ENCODE data around the gene MYO3B. TPM values are rescaled to one million over a fixed set of nuclear protein-coding genes. Genes with fewer than 3 reads are reported as not detected.

MYO3B gene
- total RNA-seq, 4 donors from 2014 or later, result 0.34 to 0.95 (median 0.89) TPM

- DNase-seq (ENCODE audit: low spot score in 2 of 2), result no peak
- WGBS, result 66% methylated on average over 7 of the region's 7 CpGs
- Histone ChIP-seq H3K4me3 (no peak overlapping the region), H3K36me3 (no peaks in the 10 kb centered on the region), H3K9me3 (no peaks in the 10 kb centered on the region), H3K27ac (no peak overlapping the region), H3K4me1 (peaks cover 5% of the 10 kb centered on the region), H3K27me3 (no peaks in the 10 kb centered on the region)
- TF ChIP-seq EP300 (IDR thresholded peaks at IDR 0.05) (no peak), POLR2A (IDR thresholded peaks at IDR 0.05) (no peak), POLR2AphosphoS5 (IDR thresholded peaks at IDR 0.05) (no peak), CTCF (IDR thresholded peaks at IDR 0.05) (no peak)
Observed at GRCh38 chr2:170155723-170156253, 22.2 kb upstream of the MYO3B start.

- H3K9me3 ChIP-seq, result no peaks in the 10 kb centered on the region
- no peak overlapping the region for H3K27ac ChIP-seq
- H3K4me1 ChIP-seq, result peaks cover 5% of the 10 kb centered on the region
- no peaks in the 10 kb centered on the region for H3K36me3 ChIP-seq
- TF ChIP-seq EP300 (IDR thresholded peaks at IDR 0.05) (no peak), CTCF (IDR thresholded peaks at IDR 0.05) (no peak), POLR2AphosphoS5 (IDR thresholded peaks at IDR 0.05) (no peak), POLR2A (IDR thresholded peaks at IDR 0.05) (no peak)
- 86% methylated on average over 3 of the region's 3 CpGs for WGBS
- no peak overlapping the region for H3K4me3 ChIP-seq
- DNase-seq (ENCODE audit: low spot score in 2 of 2), result no peak
- no peaks in the 10 kb centered on the region for H3K27me3 ChIP-seq
Observed at GRCh38 chr2:170156592-170156991, 21.4 kb upstream of the MYO3B start.

- H3K9me3 ChIP-seq, result no peaks in the 10 kb centered on the region
- no peak for DNase-seq (ENCODE audit: low spot score in 2 of 2)
- no peak overlapping the region for H3K27ac ChIP-seq
- TF ChIP-seq POLR2AphosphoS5 (IDR thresholded peaks at IDR 0.05) (no peak), EP300 (IDR thresholded peaks at IDR 0.05) (no peak), POLR2A (IDR thresholded peaks at IDR 0.05) (no peak), CTCF (IDR thresholded peaks at IDR 0.05) (no peak)
- WGBS, result 72% methylated on average over 3 of the region's 3 CpGs
- no peak overlapping the region for H3K4me3 ChIP-seq
- H3K36me3 ChIP-seq, result no peaks in the 10 kb centered on the region
- peaks cover 5% of the 10 kb centered on the region for H3K4me1 ChIP-seq
- no peaks in the 10 kb centered on the region for H3K27me3 ChIP-seq
Observed at GRCh38 chr2:170157025-170157684, 20.8 kb upstream of the MYO3B start.

- Histone ChIP-seq H3K4me3 (no peak overlapping the region), H3K36me3 (no peaks in the 10 kb centered on the region), H3K9me3 (no peaks in the 10 kb centered on the region), H3K27ac (no peak overlapping the region), H3K4me1 (peaks cover 5% of the 10 kb centered on the region), H3K27me3 (no peaks in the 10 kb centered on the region)
- TF ChIP-seq POLR2A (IDR thresholded peaks at IDR 0.05) (no peak), CTCF (IDR thresholded peaks at IDR 0.05) (no peak), EP300 (IDR thresholded peaks at IDR 0.05) (no peak), POLR2AphosphoS5 (IDR thresholded peaks at IDR 0.05) (no peak)
- DNase-seq (ENCODE audit: low spot score in 2 of 2), result no peak
Observed at GRCh38 chr2:170159060-170159459, 18.9 kb upstream of the MYO3B start.

- no peak overlapping the region for H3K4me3 ChIP-seq
- no peaks in the 10 kb centered on the region for H3K27me3 ChIP-seq
- WGBS, result 72% methylated on average over 4 of the region's 4 CpGs
- no peaks in the 10 kb centered on the region for H3K9me3 ChIP-seq
- no peak for DNase-seq (ENCODE audit: low spot score in 2 of 2)
- H3K27ac ChIP-seq, result no peak overlapping the region
- TF ChIP-seq POLR2AphosphoS5 (IDR thresholded peaks at IDR 0.05), result no peak
- H3K4me1 ChIP-seq, result no peaks in the 10 kb centered on the region
- H3K36me3 ChIP-seq, result no peaks in the 10 kb centered on the region
Observed at GRCh38 chr2:170161516-170162270, 16.3 kb upstream of the MYO3B start.
